GM12875 (cell line): ENCODE measurements around the gene TBCD.

Experiments used
- H3K4me3 ChIP-seq: one replicate; pipeline ENCODE4 v1.5.1; 2011; ENCODE audit warnings: low read depth, low read length, control low read depth
- CTCF ChIP-seq: IDR thresholded peaks from 2 replicates; pipeline ENCODE4 v1.5.1; 2011; ENCODE audit warnings: low read depth, mild to moderate bottlenecking, control low read depth, inconsistent platforms, low read length, moderate library complexity, borderline replicate concordance; ENCODE audit not compliant: insufficient read depth

Gene TBCD

GRCh38 chr17:82844796-82845162 is 92.9 kb downstream of the TBCD start:
- no peak overlapping the region for H3K4me3 ChIP-seq
- TF ChIP-seq CTCF, result no peak

- TF ChIP-seq CTCF, result no peak
- no peak overlapping the region for H3K4me3 ChIP-seq
These were observed 93.4 kb downstream of the TBCD start for GRCh38 chr17:82845163-82845807.

- no peak for TF ChIP-seq CTCF
- H3K4me3 ChIP-seq, result no peak overlapping the region
These were observed 94.3 kb downstream of the TBCD start for GRCh38 chr17:82846061-82846691.

GRCh38 chr17:82848022-82848592 is 96.2 kb downstream of the TBCD start:
- no peak overlapping the region for H3K4me3 ChIP-seq

GRCh38 chr17:82849076-82849945 is 97.4 kb downstream of the TBCD start:
- no peak overlapping the region for H3K4me3 ChIP-seq
- TF ChIP-seq CTCF, result no peak

More at GRCh38 chr17:82848022-82848592, 96.2 kb downstream of the TBCD start:
- TF ChIP-seq CTCF, result no peak

- no peak for TF ChIP-seq CTCF
- no peak overlapping the region for H3K4me3 ChIP-seq
These were observed 99.5 kb downstream of the TBCD start for GRCh38 chr17:82851381-82851780.
